ENCODE results near the gene ITPKB.

Gene ITPKB

DNA sequence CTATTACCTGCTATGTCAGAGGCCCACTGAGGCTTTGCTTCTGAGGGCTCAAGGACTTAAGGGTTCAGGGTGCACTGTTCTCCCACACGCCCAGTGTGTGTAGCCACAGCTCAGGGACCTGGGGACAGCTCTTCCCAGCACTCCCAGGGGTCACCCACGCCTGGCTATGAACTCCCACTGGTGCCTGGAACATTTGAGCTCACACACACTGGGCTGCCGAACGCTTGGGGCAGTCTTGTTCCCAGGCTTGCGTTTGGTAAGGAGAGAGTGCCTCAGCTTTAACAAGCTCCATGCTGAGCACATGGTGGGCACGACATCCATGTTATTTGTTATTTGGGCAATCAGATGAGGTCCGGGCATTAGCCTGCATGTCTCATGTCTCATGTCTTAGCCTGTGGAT, 153.0 kb downstream of the ITPKB start:
- no peak overlapping the region for H3K4me3 ChIP-seq (ENCODE audit: low read depth, low read length)
- TF ChIP-seq CTCF (IDR thresholded peaks at IDR 0.05; ENCODE audit: borderline replicate concordance, insufficient read depth, low read depth, low read length): no peak

- no peak overlapping the region for H3K4me3 ChIP-seq (ENCODE audit: low read depth, low read length)
- no peak for TF ChIP-seq CTCF (IDR thresholded peaks at IDR 0.05; ENCODE audit: borderline replicate concordance, insufficient read depth, low read depth, low read length)
Observed at GRCh38 chr1:226584164-226584563, 154.9 kb downstream of the ITPKB start.

DNA sequence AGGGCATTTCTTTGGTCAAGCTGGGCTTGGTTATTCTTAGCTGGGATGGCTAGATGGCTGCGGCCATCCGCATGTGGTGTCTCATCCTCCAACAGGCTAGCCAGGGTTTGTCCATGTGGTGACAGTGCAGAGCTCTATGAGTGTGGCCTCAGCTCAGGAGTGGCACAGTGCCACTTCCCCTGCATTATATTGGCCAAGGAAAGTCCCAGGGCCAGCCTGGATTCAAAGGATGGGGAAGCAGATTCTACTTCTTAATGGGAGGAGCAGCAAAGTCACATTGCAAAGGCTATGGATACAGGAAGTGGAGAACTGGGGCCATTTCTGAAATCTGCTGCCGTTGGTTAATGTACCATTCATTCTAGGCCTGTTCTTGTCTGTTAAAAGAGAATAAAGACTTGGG, 156.1 kb downstream of the ITPKB start:
- H3K4me3 ChIP-seq (ENCODE audit: low read depth, low read length): no peak overlapping the region
- no peak for TF ChIP-seq CTCF (IDR thresholded peaks at IDR 0.05; ENCODE audit: borderline replicate concordance, insufficient read depth, low read depth, low read length)
